Measurements from ENCODE around the gene NUP133.
"Not testable (repeated sequence)": the region's sequence is repeated elsewhere in the genome, so short reads cannot be mapped to it uniquely, and the experiment has no call there.

Gene NUP133

DNA sequence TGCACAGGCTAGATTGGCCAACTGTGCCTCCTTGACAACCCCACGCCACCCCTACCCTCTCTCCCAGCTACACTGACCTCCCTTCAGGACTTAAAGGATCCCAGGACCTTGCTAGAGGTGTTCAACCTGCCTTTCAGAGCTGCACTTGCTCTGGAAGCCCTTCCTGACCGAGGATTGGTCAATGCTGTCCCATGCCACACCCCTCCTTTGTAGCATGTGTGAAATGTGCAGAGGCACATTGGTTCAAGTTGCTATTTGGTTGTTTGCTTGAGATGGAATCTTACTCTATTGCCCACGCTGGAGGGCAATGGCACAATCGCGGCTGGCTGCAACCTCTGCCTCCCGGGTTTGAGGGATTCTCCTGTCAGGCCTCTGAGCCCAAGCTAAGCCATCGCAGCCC is 96.1 kb downstream of the NUP133 start:
- DNase-seq (ENCODE audit: low spot score), result peak; percentile 33

DNA sequence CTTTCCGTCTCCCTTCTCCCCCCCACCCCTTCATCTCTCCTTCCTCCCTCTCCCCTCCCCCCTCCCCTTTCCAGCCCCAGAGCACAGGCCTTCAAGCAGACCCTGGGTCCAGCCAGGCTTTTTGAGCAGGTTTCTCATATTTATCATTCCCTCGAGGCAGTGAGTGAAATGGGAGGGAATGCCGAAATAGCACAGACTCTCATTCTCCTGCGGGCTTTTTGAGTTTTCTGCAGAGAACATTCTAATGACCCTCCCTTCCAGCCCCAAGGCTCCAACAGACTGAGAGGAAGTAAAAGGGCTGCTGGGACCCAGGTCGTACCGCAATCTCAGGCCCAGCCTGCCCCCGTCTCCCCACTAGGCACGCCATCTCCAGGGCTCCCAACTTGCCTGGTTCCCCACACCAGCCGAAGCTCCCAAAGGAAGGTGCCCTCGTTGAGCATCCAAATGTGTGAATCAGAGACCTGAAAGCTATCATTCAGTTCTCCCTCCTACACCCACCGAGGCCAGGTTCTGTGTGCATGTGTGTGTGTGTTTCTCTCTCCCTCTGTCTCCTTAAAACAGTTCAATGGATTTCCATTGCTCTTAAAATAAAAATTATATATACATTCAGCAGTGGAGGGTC is 96.6 kb downstream of the NUP133 start:
- DNase-seq (ENCODE audit: low spot score), result peak; percentile 44

DNA sequence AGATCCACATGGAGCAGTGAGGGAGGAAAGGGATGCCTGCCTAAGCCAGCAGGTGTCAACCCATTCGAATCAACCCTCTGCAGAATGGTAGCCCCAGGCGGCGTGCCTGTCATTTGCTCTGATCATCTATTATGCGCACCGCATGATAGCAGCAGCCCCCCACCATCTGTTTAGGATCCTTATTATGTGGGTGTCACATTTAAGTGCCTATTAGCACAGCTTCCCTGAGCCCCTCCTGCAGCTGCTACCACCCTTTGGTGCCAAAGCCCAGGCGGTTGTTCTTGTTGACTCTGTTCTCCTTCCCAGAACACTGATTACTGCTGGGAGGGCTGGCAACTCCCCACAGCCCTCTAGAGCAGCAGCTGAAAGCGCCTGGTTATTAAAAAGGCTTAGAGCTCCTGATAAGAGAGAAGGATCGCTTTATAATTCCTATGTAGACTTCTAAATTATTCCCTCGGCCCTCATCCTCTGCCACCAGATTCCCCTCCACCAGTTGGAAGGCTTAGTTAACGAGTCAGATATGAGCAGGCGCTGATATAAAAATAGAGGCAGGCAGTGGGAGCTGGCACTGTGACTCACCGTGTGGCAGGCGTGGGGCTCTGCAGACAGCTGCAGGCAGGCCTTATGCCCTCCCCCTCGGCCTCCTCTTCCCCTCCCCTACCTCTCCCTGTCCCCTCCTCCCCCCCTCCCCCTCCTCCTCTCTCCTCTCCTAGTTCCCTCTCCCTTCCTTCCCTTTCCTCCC is 97.3 kb downstream of the NUP133 start:
- DNase-seq (ENCODE audit: low spot score), result peak; percentile 89

DNA sequence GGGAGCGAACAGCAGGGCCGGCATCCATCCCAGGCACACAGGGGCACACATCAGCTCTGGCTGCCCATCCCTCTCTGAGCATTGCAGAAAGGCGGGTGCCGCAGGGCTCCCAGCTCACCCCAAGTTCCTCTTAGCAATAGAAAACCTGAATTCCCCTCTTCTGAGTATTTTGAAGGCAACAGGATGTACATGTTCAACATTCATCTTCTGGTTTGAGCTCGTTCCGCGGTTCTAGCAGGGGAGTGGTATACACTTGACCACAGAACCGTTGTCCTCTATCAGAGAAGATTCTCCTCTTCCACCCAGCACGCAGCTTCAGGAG is 97.8 kb downstream of the NUP133 start:
- no peak for DNase-seq (ENCODE audit: low spot score)

DNA sequence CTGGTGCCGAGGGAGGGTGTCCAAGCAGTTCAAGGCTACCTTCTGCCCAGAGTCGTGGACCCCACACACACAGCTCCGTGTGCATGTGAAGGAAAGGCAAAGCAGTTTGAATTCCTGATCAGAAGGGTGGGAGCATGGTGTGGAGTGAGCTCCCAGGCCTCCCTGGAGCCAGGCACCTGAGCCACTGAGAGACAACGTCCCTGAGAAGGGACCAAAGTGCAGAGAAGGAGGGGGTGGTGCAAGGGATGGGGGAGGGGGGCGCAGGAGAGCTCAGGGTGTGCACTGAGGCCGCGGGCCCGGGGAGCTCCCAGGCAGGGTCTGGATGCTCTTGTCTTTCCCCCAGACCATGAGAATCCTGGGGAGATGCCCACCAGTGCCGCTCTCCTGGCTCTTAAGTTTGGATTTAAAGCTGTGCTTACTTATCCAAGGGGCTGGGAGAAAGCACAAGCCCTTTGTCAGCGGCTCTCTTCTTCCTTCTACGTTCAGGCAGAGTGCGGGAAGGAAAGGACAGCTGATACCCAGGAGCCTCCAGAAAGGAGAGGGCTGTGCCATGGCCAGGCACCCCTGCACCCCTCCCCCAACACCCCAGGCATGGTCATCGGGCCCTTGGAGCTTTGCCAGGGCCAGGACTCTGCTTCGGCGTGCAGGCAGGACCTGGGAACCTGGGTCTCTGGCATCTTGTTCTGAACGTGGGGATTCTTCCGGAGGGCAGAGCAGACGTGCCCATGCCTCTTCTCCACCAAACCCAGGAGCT is 98.3 kb downstream of the NUP133 start:
- DNase-seq (ENCODE audit: low spot score), result peak; percentile 43

DNA sequence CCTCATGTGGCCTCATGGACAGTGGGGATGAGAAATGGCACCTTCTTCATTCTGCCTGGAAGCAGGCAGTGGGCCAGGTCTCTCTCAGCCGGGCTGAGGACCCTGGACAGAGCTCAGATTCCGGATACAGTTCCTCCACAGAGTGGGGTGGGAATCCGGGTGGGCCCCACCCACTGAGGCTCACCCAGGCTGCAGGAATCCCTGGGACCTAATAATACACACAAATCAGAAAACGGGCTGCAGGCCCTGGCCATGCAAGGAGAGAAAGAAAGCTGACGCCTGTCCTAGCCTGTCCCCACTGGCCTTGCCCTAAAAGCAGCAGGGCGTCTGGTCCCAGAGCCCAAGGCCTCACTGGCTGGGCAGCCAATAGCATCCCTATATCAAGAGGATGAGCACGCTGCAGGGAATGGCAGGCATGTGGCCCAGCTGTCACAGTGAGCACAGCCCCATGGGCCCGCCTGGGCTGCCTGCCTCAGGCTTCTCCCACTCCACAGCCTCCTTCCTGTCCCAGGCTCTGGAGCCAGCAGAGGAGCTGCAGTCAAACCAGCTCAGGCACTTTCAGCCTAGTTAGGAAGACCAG is 99.6 kb downstream of the NUP133 start:
- peak; percentile 51 for DNase-seq (ENCODE audit: low spot score)

DNA sequence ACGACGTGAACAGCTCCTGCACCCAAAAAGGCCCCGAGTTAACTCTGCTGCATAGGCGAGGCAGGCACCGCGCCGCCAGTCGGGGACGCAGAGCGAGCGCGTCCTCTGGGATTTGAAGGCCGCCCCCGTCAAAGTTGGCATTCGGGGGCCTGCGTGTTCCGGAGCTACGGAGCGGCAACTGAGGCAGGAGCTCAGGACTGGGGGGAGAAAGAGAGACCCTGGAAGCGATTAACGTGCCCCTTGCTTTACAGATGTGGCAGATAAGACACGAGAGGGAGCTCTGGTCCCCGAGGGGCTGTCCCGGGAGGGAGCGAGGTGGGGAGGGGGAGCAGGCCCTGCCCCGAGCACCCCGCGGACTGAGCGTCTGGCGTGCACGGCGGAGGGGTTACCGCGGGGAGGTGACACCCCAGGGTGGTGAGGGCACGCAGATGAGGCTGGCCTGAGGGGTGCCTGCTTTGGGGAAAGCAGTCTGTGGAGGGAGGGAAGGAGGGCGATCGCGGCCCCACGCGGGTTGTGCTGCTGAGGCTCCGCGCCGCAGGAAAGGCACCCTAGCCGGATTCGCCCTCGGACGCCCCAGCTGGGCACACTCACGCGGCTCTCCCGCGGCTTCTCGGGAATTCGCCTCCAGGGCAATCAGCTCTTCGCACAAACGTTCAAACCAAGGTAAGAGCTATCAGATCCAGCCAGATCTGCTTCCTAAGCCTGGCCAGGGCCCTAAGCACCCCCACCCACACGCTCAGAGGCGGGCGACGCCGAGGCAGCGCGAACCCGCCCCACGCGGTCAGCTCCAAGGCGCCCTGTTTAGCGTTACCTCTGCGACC is 100.7 kb downstream of the NUP133 start:
- DNase-seq (ENCODE audit: low spot score), result peak; percentile 27

DNA sequence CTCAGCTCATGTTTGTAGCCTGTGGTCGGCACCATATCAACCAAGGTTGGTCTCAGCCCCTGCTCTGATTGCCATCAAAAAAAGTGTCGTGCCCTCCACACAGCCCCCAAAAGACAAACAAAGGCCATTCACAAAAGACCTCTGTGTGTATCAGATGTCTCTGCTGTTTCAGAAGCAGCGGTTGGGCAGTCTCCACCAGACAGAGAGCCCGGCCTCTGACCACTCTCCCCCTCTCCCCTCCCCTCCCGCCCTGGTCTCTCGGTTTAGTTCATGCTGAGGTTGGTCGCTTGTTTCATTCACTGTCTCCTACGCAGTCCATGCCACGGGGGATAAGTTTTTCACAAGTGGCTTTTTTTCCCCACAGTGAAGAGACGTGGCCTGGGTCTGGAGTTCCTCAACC is 101.3 kb downstream of the NUP133 start:
- DNase-seq (ENCODE audit: low spot score), result peak; percentile 8

DNA sequence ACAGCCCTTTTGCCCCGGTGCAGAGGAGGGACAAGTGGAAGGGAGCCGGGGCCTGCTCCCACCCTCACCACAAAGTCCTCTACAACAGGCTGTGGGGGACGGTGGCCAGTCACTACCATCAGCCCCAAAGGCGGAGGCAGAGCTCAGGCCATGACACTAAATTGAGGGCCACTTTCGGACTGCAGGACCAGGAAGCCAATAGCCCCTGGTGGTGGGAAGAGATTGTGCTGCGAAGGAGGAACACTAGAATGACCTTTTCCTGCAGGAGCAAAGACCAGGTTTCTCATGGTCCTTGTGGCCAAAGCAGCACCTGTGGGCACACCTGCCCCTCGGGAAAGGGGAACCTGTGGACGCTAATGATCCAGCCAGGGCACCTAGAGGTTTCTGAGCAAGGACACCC is 104.6 kb downstream of the NUP133 start:
- peak; percentile 18 for DNase-seq (ENCODE audit: low spot score)

DNA sequence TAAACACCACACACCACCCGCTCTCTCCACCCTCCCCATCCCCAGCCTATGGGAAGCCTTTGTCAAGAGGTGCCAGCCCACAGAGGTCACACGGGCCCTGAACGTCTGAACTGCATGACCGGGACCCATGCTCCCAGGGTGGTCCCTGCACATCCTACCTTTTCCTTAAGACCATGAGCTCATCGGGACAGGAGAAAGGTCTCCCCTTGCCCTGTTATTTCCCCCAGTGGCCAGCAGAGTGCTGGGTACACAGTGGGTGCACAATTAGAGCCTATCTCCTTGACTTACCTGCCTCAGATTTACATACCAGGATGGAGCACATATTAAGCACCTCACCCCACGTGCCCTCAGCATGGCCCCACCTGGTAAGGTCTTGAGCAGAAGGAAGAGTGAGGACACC is 105.1 kb downstream of the NUP133 start:
- peak; percentile 24 for DNase-seq (ENCODE audit: low spot score)

DNA sequence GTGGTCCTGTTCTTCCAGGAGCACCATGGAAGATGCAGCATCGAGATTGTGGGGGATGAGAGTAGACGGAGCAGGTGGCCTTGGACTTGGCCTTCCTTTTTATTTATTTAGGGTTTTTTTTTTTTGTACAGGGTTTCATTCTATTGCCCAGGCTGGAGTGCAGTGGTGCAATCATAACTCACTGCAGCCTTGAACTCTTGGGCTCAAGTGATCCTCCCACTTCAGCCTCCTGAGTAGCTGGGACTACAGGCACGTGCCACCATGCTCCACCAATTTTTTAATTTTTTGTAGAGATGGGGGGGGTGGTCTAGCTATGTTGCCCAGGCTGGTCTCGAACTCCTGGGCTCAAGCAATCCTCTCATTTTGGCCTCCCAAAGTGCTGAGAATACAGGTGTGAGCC is 105.8 kb downstream of the NUP133 start:
- peak; percentile 7 for DNase-seq (ENCODE audit: low spot score)

DNA sequence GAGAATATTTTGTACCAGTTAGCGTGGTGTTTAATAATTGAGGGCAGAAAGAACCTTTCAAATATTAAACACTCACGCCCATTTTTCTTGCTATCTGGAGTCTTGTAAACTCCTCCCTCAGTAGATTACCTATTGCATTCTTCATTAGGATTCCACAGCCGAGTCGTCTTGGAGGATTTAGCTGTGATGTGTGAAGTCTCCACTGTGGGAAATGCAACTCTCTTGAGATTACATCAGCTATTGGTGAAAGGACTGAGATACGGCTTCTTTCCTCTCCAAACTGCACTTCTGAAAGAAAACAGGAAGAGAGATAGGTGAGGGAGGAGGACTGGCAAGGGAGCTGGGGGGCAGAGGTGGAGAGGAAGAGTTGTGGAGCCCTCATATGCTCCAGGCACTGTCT is 110.4 kb downstream of the NUP133 start:
- peak; percentile 12 for DNase-seq (ENCODE audit: low spot score)

DNA sequence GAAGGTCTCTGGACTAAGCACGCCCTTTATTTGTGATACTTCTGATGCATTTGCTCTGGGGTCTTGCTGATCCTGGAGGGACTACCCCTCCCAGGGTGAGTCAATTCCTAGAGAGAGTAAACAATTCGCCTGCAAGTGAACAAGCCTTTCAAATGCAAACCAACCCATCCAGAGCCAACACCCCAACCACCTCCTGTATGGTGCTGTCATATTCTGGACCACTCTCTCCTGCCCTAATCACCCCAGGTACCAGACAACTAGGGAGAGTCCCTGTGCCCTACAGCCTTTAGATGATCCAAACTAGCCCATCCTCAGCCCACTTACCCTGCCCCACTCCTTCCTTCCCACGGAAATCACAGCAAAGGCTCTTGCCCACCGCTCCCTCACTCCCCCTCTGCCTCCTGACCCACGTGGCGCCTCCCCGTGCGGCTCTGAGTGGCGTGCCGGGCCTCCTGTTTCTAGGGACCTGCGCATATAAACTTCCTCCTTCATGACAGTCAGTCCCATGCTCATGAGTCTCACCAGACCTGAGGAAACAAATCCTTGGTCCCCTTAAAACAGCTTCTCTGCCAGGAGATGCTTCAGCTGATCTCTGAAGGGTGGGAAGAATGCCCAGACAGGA is 111.4 kb downstream of the NUP133 start:
- peak; percentile 18 for DNase-seq (ENCODE audit: low spot score)

DNA sequence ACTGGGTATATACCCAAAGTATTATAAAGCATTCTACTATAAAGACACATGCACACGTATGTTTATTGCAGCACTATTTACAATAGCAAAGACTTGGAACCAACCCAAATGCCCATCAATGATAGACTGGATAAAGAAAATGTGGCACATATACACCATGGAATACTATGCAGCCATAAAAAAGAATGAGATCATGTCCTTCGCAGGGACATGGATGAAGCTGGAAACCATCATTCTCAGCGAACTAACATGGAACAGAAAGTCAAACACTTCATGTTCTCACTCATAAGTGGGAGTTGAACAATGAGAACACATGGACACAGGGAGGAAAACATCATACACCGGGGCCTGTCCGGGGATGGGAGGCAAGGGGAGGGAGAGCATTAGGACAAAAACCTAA is 113.6 kb downstream of the NUP133 start:
- DNase-seq (ENCODE audit: low spot score), result not testable (repeated sequence)

DNA sequence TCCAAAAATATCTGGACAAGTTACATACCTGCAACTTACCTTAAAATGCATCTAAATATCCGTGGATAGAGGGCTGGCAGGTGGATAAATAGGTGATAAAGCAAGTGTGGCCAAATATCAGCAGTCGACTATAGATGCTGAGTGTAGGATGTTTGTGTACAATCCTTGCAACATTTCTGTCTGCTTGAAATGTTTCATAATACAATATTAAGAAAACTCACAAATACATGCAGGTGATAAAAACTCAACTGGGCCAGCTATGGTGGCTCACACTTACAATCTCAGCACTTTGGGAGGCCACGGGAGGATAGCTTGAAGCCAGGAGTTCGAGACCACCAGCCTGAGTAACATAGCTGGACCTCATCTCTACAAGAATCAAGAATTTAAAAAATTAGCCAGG is 115.2 kb downstream of the NUP133 start:
- DNase-seq (ENCODE audit: low spot score), result no peak
